AG04450 (cell line): ENCODE results near the gene SRD5A2. TPM values are rescaled to one million over a fixed set of nuclear protein-coding genes. Genes with fewer than 3 reads are reported as not detected.

Experiments used
- CTCF ChIA-PET: fragments of 300-600, 350-600 bp; formaldehyde crosslinking; extraction: SDS; loops from one replicate; lab custom pipeline; 2022; ENCODE audit warnings: antibody characterized with exemption, inconsistent platforms; lab: Charles Lee
- POLR2A ChIA-PET: fragments of 350-600 bp; formaldehyde crosslinking; extraction: SDS; loops from one replicate; lab custom pipeline; 2021; ENCODE audit warnings: antibody characterized with exemption, inconsistent platforms; lab: Yijun Ruan, JAX
- DNase-seq: peaks from one replicate; pipeline ENCODE4 v3.0.0-alpha.2; 2011; ENCODE audit warnings: low read depth, low spot score
- H3K27ac ChIP-seq: one replicate; pipeline ENCODE4 v1.5.1; 2012; ENCODE audit warnings: low read depth, low read length, control low read depth
- H3K27me3 ChIP-seq: one replicate; pipeline ENCODE4 v1.6.0; 2012; ENCODE audit warnings: low read length; ENCODE audit not compliant: control insufficient read depth, insufficient read depth
- H3K4me3 ChIP-seq: 2 replicates; pipeline ENCODE4 v1.5.1; 2011; ENCODE audit warnings: mild to moderate bottlenecking, low read depth, low read length, control low read depth
- H3K9me3 ChIP-seq: 2 replicates; pipeline ENCODE4 v1.5.1; 2012; ENCODE audit warnings: low read length; ENCODE audit not compliant: control insufficient read depth, insufficient read depth
- CTCF ChIP-seq: IDR thresholded peaks from 2 replicates; pipeline ENCODE4 v1.5.1; 2011; ENCODE audit warnings: low read depth, low read length, control low read depth, inconsistent platforms
- polyA plus RNA-seq: library from polyadenylated mRNA; depleted of rRNA; stranded (reverse); fragments of >200 nt; gene quantifications from 2 replicates; pipeline ENCODE4 v1.2.3, GENCODE V29; 2011

SRD5A2 gene
- polyA plus RNA-seq, 1 experiment = not detected

GRCh38 chr2:31563273-31563839 is 17.4 kb downstream of the SRD5A2 start:
- no peak for DNase-seq
- no peaks in the 10 kb centered on the region for H3K9me3 ChIP-seq
- no peak overlapping the region for H3K27ac ChIP-seq
- ChIA-PET CTCF (no interaction called here), POLR2A (no interaction called here)
- no peak overlapping the region for H3K4me3 ChIP-seq
- TF ChIP-seq CTCF = no peak
- no peaks in the 10 kb centered on the region for H3K27me3 ChIP-seq

GRCh38 chr2:31561823-31562222 is 18.9 kb downstream of the SRD5A2 start:
- no peaks in the 10 kb centered on the region for H3K27me3 ChIP-seq
- no peak overlapping the region for H3K27ac ChIP-seq
- POLR2A ChIA-PET = no interaction called here
- TF ChIP-seq CTCF = no peak
- H3K9me3 ChIP-seq = no peaks in the 10 kb centered on the region
- CTCF ChIA-PET = no interaction called here
- H3K4me3 ChIP-seq = no peak overlapping the region
- no peak for DNase-seq

- no peak for TF ChIP-seq CTCF
- Histone ChIP-seq H3K9me3 (no peaks in the 10 kb centered on the region), H3K27ac (no peak overlapping the region), H3K4me3 (no peak overlapping the region), H3K27me3 (no peaks in the 10 kb centered on the region)
- POLR2A ChIA-PET = no interaction called here
- DNase-seq = no peak
- CTCF ChIA-PET = no interaction called here
Measured at GRCh38 chr2:31558401-31559295, 22.1 kb downstream of the SRD5A2 start.

GRCh38 chr2:31556940-31557339 is 23.8 kb downstream of the SRD5A2 start:
- Histone ChIP-seq H3K4me3 (no peak overlapping the region), H3K27ac (no peak overlapping the region), H3K27me3 (no peaks in the 10 kb centered on the region), H3K9me3 (no peaks in the 10 kb centered on the region)
- CTCF ChIA-PET = interaction anchor here (1.2 kb wide), 1 partner anchor 34 kb away, joined by 3 read pairs; no protein-coding TSS in a partner anchor
- POLR2A ChIA-PET = no interaction called here
- DNase-seq = no peak
- no peak for TF ChIP-seq CTCF

GRCh38 chr2:31555967-31556706 is 24.6 kb downstream of the SRD5A2 start:
- no peaks in the 10 kb centered on the region for H3K27me3 ChIP-seq
- no peaks in the 10 kb centered on the region for H3K9me3 ChIP-seq
- CTCF ChIA-PET = interaction anchor here (0.6 to 1.2 kb wide), 2 partner anchors 33 to 849 kb away, joined by 3 to 6 read pairs; no protein-coding TSS in a partner anchor
- DNase-seq = no peak
- POLR2A ChIA-PET = no interaction called here
- H3K27ac ChIP-seq = no peak overlapping the region
- H3K4me3 ChIP-seq = no peak overlapping the region
- TF ChIP-seq CTCF = no peak
